ENCODE data around the gene C3.
"Not testable (repeated sequence)": the region's sequence is repeated elsewhere in the genome, so short reads cannot be mapped to it uniquely, and the experiment has no call there.

Gene C3

DNA sequence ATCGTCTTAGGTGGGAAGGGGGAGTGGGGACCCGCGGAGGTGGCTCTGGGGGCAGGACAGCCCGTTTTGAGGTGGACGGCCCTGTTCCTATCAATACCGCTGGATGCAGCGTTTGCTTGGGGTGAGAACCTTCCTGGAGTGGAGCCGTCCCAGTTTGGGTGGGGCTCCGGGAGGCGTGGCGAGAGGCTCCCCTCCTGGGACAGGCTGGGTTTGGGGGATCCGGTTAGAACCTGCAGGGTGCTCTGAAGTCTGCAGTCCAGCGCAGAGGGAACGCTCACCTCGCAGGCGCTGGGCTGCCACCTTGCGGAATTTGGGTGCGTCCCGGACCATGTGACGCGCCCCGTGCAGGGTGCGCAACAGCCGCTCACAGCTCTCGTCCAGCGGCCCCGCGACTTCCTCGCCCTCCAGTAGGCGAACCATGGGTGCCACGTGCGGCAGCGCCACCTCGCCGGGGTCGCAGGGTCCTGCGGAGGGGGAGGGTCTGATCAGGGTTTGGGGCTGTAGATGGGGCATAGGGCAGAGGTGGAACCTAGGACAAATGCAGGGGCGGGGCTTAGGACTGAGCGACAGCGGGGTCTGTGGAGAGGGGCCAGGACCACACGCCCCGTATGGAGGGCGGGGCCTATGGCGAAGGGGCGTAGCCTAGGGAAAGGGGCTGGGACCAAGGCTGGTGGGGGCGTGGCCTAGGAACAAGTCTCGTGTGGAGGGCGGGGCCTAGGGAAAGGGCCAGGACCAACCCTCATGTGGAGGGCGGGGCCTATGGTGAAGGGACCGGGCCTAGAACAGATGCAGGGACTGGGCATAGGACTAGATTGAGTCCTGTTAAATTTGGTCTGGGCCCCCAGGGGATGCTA lies 33.0 kb upstream of the C3 start:
- TF ChIP-seq, protein P1, sequence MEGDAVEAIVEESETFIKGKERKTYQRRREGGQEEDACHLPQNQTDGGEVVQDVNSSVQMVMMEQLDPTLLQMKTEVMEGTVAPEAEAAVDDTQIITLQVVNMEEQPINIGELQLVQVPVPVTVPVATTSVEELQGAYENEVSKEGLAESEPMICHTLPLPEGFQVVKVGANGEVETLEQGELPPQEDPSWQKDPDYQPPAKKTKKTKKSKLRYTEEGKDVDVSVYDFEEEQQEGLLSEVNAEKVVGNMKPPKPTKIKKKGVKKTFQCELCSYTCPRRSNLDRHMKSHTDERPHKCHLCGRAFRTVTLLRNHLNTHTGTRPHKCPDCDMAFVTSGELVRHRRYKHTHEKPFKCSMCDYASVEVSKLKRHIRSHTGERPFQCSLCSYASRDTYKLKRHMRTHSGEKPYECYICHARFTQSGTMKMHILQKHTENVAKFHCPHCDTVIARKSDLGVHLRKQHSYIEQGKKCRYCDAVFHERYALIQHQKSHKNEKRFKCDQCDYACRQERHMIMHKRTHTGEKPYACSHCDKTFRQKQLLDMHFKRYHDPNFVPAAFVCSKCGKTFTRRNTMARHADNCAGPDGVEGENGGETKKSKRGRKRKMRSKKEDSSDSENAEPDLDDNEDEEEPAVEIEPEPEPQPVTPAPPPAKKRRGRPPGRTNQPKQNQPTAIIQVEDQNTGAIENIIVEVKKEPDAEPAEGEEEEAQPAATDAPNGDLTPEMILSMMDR (IDR thresholded peaks at IDR 0.05; ENCODE audit: low read length, missing control alignments) = peak; percentile 29
- H3K4me3 ChIP-seq (replicated peaks; ENCODE audit: low read depth, low read length) = peak overlapping the region; percentile 37
- peak; percentile 72 for DNase-seq (ENCODE audit: low read depth)

DNA sequence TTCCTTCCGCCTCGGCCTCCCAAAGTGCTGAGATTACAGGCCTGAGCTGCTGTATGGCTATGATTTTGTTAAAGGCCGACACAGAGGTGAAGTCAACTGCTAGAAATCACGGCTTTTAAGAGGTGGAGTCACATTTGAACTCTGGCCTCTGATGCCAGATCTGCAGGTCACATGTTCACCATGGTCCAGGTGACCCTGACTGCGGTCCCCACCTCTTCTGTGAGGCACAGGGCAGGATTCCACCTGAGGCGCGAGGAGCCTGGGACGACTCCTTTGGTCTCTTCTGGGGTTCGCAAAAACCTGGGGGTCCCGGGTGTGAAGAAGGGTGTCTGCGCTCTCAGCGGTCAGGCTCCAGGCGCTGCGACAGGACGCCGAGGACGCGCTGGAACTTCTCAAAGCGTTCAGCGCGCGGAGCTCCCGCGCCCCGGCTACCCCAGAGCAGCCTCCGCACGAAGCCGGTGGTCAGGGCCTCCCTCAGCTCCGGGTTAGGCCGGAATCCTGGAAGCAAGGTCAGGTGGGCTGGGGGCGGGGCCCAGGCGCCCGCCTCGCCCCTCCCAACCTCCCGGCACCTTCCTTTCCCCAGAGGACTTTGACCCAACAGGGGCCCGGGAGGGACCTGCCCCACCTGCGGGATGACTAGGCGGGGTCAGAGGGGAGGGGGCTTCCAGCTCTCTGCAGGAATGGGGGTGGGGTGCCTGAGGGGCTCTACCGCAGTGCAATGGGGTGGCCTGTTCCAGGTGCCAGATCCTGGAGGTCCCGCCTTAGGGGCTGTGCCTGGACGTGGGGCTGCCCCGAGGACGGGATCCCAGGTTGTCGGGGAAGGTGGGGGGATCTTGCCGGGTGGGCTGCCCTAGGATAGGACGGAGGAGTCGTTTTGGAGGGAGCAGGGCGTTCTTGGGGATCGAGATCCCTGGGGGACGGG lies 32.1 kb upstream of the C3 start:
- DNase-seq (ENCODE audit: low read depth) = no peak
- H3K4me3 ChIP-seq (replicated peaks; ENCODE audit: low read depth, low read length) = no peak overlapping the region
- TF ChIP-seq, protein P1 (IDR thresholded peaks at IDR 0.05; ENCODE audit: low read length, missing control alignments) = no peak

DNA sequence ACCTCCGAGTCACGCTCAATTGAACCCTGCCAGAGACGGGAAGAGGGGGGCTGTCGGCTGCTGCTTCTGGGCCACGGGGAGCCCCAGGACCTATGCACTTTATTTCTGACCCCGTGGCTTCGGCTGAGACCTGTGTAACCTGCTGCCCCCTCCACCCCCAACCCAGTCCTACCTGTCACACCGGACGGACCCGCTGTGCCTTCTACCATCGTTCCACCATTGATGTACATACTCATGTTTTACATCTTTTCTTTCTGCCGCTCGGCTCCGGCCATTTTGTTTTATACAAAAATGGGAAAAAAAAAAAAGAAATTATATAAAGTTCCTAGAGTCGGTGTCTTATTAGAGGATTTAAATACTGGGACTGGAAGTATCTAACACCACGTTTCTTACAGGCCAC lies 30.7 kb upstream of the C3 start:
- no peak for DNase-seq (ENCODE audit: low read depth)
- TF ChIP-seq, protein P1 (IDR thresholded peaks at IDR 0.05; ENCODE audit: low read length, missing control alignments) = no peak
- no peak overlapping the region for H3K4me3 ChIP-seq (replicated peaks; ENCODE audit: low read depth, low read length)

DNA sequence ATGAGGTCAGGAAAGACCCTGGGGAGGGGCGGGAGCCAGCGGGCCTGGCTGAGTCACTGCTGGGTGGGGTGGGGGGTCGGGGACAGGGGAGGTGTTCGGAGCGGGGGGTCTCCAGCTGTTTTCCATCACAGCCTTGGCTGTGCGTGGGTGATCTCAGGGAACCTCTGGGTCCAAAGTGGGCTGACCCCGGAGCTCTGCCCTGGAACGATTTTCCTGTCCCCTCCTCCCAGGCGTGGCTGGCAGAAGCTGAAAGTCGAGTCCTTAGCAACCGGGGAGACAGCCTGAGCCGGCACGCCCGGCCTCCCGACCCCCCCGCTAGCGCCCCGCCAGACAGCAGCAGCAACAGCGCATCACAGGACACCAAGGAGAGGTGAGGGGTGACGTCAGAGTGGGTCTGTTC lies 29.6 kb upstream of the C3 start:
- TF ChIP-seq, protein P1 (IDR thresholded peaks at IDR 0.05; ENCODE audit: low read length, missing control alignments) = no peak
- DNase-seq (ENCODE audit: low read depth) = no peak
- H3K4me3 ChIP-seq (replicated peaks; ENCODE audit: low read depth, low read length) = no peak overlapping the region

DNA sequence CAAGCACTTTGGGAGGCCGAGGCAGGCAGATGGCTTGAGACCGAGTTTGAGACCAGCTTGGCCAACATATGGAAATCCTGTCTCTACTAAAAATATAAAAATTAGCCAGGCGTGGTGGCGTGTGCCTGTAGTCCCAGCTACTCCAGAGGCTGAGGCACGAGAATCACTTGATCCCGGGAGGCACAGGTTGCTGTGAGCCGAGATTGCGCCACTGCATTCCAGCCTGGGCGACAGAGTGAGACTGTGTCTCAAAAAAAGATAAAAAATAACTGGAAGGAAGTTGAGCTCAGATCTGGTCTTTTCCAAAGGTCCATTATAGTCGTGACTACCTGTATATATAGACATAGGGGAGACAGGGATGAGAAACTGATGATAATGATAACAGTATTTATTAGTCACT lies 28.1 kb upstream of the C3 start:
- H3K4me3 ChIP-seq (replicated peaks; ENCODE audit: low read depth, low read length); DNase-seq (ENCODE audit: low read depth): not testable (repeated sequence)

DNA sequence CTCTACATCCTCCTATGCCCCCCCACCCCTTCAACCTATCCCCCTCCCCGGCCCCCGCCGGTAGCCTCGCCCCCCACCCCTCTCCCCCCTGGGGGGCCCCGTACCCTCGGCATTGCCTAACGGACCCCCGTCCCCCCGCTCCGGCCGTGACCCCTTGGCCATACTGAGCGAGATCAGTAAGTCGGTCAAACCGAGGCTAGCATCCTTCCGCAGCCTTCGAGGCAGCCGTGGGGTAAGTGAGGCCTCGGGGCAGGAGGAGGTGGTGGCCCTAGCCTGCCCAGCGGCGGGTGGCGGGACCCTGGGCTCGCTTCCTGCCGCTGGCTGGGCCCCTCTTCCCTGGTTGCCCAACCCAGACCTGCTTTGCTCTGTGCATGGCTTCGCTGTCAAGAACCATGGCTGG lies 25.5 kb upstream of the C3 start:
- TF ChIP-seq, protein P1 (IDR thresholded peaks at IDR 0.05; ENCODE audit: low read length, missing control alignments) = no peak
- DNase-seq (ENCODE audit: low read depth) = no peak
- no peak overlapping the region for H3K4me3 ChIP-seq (replicated peaks; ENCODE audit: low read depth, low read length)
